Skin of body (tissue), 2 donors: ENCODE measurements around the gene SIL1. TPM values are rescaled to one million over a fixed set of nuclear protein-coding genes. Genes with fewer than 3 reads are reported as not detected.

Source experiments
- DNase-seq: peaks from one replicate; lab custom pipeline; 2025; lab: John Stamatoyannopoulos, UW
- total RNA-seq: library from RNA; depleted of rRNA; stranded (reverse); fragments of >200 nt; gene quantifications from one replicate; pipeline ENCODE4 v1.2.3, GENCODE V29; 2014

The SIL1 gene
- total RNA-seq, 1 donor from 2014 or later, result 29.8 TPM

DNA sequence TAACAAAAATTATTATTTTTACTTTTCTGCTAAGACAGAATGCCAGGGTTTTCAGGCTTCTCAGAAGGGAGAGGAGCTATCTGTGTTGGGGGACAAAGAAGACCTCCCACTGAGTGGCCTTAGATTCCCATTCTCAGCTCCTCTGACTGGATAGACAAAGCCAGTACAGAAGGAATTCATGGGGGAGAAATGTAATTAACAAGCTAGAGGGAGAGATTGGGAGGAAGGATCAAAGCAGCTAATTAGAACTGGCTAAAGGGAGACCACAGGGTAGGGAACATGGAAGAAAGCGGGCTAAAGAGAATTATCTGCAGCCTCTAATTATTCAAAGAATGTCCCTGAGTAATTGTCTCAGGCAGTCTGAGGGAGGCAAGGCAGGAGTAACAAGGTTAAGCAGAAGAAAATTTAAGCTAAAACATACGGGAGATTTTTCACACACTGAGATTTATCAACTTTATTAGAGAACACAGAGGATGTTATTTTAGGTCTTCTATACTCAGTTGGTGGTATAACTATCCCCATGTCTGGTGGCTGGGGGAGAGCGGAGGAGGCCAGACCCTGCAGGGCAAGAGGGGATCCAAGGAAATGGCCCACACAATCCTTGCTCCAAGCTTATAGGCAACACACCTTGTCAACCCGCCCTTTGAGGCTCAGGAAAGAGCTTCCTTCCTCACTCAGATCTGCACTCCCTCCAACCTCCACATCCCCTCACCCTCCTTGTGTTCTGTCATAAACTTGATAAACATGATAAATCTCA lies 235.4 kb downstream of the SIL1 start:
- no peak for DNase-seq

- no peak for DNase-seq
These were observed 236.4 kb downstream of the SIL1 start for GRCh38 chr5:138961729-138962128.

- DNase-seq, result no peak
These were observed 236.9 kb downstream of the SIL1 start for GRCh38 chr5:138961221-138961620.

GRCh38 chr5:138960145-138960692 lies 237.9 kb downstream of the SIL1 start:
- no peak for DNase-seq

DNA sequence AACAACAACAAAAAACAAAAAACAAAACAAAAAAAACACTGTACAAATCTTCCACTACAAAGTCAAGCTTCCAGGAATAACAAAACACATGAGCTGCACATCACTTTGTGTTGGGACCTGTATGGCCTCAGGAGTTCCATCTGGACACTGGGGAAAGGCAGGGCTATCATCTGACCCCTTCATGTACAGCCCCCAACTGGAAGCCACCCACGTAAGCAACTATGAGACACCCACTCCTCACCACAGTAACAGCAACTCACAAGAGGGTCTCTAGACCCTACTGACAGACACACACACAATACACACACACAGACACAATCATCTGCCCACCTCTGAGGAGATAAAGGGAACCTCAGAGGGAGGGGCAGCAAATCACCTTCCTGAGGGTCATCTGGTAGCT lies 241.4 kb downstream of the SIL1 start:
- no peak for DNase-seq

GRCh38 chr5:138955671-138956295 lies 242.4 kb downstream of the SIL1 start:
- no peak for DNase-seq

- DNase-seq, result peak; percentile 28
These were observed 243.0 kb downstream of the SIL1 start for GRCh38 chr5:138955013-138955660.

GRCh38 chr5:138954257-138955012 lies 243.7 kb downstream of the SIL1 start:
- no peak for DNase-seq

- DNase-seq, result peak; percentile 65
These were observed 244.5 kb downstream of the SIL1 start for GRCh38 chr5:138953387-138954256.

- DNase-seq, result no peak
These were observed 245.2 kb downstream of the SIL1 start for GRCh38 chr5:138952962-138953361.

DNA sequence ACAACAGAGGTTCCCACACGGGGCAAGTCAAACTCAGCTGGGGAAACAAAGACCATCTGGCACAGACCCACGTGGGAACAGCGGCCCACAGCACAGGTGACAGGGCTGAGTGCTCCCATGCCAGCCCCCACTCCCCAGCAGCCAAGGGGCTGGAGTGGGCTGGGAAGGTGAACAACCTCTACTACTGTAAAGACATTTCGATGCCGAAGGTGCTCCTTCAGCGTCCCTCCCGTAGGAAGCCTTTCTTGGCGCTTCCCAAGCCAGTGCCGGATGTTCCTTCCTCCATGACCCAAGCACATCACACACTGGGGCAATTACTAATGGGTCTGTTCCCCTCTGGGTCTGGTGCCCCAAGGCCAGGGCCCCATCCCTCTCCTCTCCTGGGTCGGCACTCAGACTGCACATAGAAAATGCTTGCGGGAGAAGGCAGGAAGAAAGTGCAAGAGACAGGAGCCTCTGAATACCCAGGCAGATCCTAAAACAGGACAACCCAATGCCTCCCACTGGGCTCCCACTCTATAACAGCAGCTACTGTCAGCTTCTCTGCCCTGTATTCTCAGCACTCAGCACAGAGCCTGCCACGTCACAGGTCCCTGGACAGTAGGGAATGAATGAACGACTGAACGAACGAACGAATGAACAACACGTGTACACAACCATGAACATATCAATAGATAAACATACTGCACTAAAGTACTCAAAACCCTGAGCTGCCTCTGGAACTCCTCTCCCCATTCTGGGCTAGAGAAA lies 246.0 kb downstream of the SIL1 start:
- no peak for DNase-seq

- no peak for DNase-seq
These were observed 246.8 kb downstream of the SIL1 start for GRCh38 chr5:138951091-138951985.

GRCh38 chr5:138950421-138951031 lies 247.6 kb downstream of the SIL1 start:
- no peak for DNase-seq

DNA sequence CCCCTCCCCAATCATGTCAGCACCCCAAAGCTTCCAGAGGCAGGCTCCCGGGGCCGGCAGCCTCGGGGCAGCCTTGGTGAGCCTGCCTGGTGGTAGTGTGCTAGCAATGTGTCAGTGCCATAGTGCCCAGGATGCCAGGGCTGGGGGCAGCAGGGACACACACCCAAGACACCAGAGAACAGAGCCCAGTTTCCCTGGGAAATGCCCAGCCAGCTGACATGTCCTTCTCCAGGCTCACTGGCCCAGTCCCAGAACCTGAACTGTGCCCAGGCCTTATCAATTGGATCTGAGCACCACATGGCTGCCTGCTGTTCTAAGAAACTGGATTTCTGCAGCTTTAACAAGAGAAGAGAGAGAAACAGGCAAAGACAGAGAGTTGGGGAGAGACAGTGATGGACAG lies 248.2 kb downstream of the SIL1 start:
- no peak for DNase-seq

- no peak for DNase-seq
These were observed 249.0 kb downstream of the SIL1 start for GRCh38 chr5:138949223-138949574.

- no peak for DNase-seq
These were observed 249.5 kb downstream of the SIL1 start for GRCh38 chr5:138948471-138949222.

- DNase-seq, result no peak
These were observed 250.4 kb downstream of the SIL1 start for GRCh38 chr5:138947780-138948179.
